CD1c-positive myeloid dendritic cell (primary cell): ENCODE results near the gene ACTG1.

ENCODE experiments used
- DNase-seq: peaks from one replicate; pipeline ENCODE4 v3.0.0-alpha.2; 2016; ENCODE audit errors: extremely low spot score

The ACTG1 gene

GRCh38 chr17:81463506-81463905, 49.1 kb downstream of the ACTG1 start:
- DNase-seq = no peak

GRCh38 chr17:81462506-81463125, 50.0 kb downstream of the ACTG1 start:
- no peak for DNase-seq

- no peak for DNase-seq
Measured at GRCh38 chr17:81461607-81462500, 50.7 kb downstream of the ACTG1 start.

- DNase-seq = peak; percentile 64
Measured at GRCh38 chr17:81460856-81461460, 51.6 kb downstream of the ACTG1 start.
